Endometrial microvascular endothelial cells (primary cell): ENCODE measurements around the gene DHX40. TPM values are rescaled to one million over a fixed set of nuclear protein-coding genes. Genes with fewer than 3 reads are reported as not detected.
"Not testable (repeated sequence)": the region's sequence is repeated elsewhere in the genome, so short reads cannot be mapped to it uniquely, and the experiment has no call there.

Source experiments
- in situ Hi-C: cut with HindIII; loops from 2 replicates; pipeline ENCODE4 v1.10.0; 2017; ENCODE audit warnings: low sequenced_read_pairs, low pct_unique_long_range_greater_than_20kb; ENCODE audit errors: inconsistent ontology term
- total RNA-seq: library from RNA; depleted of rRNA; stranded (reverse); fragments of >200 nt; gene quantifications from one replicate; pipeline ENCODE4 v1.2.3, GENCODE V29; 2015; ENCODE audit errors: inconsistent ontology term

Gene DHX40
- total RNA-seq, 1 donor from 2014 or later, result 42.8 TPM

GRCh38 chr17:59550703-59551102 is 14.7 kb upstream of the DHX40 start:
- in situ Hi-C loops, result no loop called here

DNA sequence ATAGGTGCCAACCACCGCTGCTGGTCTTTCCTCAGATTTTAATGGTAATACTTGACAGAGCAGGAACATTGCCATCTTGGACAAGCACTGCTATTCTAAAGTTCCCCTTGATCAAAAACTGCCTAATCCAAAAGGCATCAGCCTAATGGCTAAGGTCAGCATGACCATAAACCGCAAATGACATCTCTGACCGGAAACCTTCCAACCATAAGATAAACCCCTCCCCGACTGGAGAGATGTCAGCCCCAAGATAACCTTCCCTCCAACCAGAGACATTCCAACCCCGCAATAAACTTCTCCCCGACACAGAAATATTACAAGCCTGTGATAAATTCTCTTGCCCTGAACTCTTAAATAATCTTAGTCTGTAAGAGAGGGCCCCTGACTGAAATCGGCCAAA is 7.4 kb upstream of the DHX40 start:
- in situ Hi-C loops, result no loop called here

- in situ Hi-C loops, result no loop called here
Measured at GRCh38 chr17:59558953-59559352, 6.5 kb upstream of the DHX40 start.

- in situ Hi-C loops, result no loop called here
Measured at GRCh38 chr17:59561042-59561441, 4.4 kb upstream of the DHX40 start.

GRCh38 chr17:59565959-59566324 is 532 bp downstream of the DHX40 start:
- in situ Hi-C loops, result no loop called here

DNA sequence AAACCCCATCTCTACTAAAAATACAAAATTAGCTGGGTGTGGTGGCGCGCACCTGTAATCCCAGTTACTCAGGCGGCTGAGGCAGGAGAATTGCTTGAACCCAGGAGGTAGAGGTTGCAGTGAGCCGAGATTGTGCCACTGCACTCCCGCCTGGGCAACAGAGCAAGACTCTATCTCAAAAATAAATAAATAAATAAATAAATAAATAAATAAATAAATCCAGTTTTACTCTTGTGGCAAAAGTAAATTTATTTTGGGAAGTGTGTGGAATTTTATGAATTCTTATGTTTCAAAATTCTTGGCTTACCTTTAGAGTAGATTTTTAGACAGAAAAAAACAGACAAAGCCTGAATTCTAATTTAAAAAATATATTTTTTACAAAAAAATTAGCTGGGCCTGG is 3.7 kb downstream of the DHX40 start:
- in situ Hi-C loops, result not testable (repeated sequence)

DNA sequence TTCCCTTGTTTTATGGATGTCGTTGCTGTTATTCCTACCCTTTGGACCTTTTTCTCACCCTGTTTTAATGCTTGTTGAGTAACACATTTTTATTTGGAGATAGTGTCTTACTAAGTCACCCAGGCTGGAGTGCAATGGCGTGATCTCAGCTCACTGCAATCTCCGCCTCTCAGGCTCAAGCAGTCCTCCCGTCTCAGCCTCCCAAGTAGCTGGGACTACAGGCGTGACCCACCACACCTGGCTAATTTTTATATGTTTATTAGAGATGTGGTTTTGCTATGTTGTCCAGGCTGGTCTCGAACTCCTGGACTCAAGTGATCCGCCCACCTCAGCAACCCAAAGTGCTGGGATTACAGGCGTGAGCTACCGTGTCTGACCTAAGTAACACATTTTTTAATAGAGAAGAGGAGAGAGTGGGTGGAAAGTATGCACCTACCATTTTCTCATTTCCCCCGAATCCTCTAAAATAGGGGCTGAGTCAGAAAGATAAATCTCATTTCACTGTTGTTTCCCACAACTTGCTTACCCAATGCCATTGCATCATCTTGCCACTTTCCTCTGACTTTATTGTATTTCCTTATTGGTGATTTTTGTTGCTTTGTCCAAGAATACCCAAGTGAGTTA is 7.0 kb downstream of the DHX40 start:
- in situ Hi-C loops, result no loop called here

GRCh38 chr17:59584168-59584567 is 18.8 kb downstream of the DHX40 start:
- in situ Hi-C loops, result not testable (repeated sequence)

- in situ Hi-C loops, result no loop called here
Measured at GRCh38 chr17:59600169-59600568, 34.8 kb downstream of the DHX40 start.

DNA sequence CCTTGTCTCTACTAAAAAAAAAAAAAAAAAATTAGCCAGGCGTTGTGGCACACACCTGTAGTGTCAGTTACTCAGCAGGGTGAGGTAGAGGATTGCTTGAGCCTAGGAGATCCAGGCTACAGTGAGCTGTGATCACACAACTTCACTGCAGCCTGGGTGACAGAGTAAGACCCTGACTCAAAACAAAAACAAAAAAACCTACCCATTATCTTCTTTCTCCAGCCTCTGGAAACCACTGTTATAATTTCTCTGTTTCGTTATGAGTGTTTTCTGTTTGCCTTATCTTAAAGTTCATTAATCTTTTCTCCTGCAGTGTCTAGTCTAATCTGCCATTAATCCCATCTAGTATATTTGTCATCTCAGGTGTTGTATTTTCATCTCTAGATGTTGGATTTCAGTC is 35.7 kb downstream of the DHX40 start:
- in situ Hi-C loops, result no loop called here

- in situ Hi-C loops, result no loop called here
Measured at GRCh38 chr17:59607061-59607460, 41.7 kb downstream of the DHX40 start.

- in situ Hi-C loops, result no loop called here
Measured at GRCh38 chr17:59607817-59608403, 42.5 kb downstream of the DHX40 start.

DNA sequence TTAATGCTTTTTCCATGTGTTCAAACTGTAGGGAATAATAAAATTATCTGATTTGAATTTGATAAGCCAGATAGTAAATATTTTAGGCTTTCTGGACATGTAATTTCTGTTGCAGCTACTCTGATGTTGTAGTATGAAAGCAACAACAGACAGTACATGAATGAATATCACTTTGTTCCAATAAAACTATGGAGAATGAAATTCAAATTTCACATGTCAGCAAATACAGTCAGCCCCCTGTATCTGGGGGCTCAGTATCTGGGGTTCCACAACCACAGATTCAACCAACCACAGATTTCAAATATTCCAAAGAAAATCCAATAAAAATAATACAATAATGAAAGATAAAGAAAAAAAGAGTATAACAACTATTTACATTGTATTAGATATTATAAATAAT is 46.1 kb downstream of the DHX40 start:
- in situ Hi-C loops, result no loop called here

GRCh38 chr17:59616253-59616920 is 51.0 kb downstream of the DHX40 start:
- in situ Hi-C loops, result no loop called here

DNA sequence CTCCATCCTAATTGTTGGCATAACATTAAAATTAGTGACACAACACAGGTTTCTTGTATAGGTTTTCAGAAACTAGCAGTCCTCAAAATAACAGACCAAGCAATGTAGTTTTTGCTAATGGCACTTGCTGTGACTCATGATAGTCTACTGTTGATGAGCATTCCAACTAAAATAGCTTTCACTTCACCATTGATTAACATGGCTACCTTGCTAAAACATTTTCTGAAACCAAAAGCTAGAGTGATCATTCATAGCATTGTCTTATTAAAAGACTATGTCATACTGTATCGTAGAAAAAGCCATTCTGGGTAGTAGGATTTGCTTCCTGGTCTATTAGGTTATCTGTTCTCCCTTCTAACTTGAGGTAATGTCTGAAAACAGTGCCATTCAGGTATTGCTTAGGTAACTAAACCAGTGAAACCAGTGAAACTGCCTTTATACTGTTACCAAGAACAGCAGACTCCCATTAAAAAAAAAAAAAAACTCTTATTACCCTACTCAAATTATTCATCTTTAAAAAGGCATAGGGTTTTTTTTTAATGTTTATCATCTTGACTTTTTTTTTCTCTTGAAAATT is 51.8 kb downstream of the DHX40 start:
- in situ Hi-C loops, result no loop called here

DNA sequence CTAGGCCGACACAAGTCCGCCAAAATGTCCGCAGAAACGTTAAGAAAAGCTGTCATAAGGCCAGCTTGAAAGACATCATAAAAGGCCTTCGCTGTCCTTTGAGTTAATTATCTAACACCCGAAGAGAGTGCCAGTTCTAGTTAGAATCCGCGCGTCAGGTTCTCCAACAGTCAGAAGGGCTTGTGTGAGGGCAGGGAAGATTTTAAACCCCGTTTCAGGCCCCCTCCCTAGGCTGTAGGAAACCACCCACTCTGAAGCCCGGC is 53.6 kb downstream of the DHX40 start:
- in situ Hi-C loops, result no loop called here

DNA sequence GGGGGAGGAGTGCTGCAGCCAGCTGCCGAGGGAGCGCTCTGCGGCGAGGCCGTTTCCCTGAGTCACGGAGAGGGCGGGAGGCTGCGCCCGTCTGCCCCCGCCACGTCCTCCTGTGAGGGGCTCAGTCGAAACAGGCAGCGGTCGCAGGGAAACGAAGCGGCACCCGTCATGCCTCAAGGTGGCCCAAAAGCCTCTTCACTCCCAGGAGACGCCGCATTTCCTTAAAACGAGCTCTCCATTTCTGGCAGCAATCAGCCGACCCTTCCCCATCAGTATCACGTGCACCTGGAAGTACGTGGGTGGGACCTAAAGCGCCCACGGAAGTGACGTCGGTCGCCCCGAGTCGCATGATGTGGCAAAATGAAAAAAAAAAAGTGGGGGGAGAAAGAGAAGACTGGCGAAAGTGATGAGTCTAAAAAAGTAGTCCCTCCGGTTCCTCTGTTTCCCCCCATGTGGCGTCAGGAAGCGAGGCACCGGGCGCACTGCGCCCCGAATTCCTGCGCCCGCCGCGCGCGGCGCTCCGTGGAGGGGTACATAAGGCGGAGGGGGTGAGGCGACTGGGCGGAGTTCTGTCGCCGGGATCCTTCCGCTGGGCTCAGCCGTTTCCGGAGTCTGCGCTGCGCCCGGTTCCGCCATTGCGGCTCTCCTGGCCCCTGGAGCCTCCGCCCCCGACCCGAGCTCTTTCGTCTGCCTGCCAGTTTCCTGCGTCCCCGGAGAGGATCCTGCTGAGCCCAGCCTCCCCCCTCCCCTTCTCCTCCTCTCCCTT is 54.1 kb downstream of the DHX40 start, which contains the start of gene CLTC:
Gene CLTC (plus strand): TSS at position 598 of the 766 bp plus-strand sequence. CDS start 237 bp downstream, outside the sequence.
- in situ Hi-C loops, result no loop called here

- in situ Hi-C loops, result no loop called here
Measured at GRCh38 chr17:59620064-59620359, 54.6 kb downstream of the DHX40 start.

DNA sequence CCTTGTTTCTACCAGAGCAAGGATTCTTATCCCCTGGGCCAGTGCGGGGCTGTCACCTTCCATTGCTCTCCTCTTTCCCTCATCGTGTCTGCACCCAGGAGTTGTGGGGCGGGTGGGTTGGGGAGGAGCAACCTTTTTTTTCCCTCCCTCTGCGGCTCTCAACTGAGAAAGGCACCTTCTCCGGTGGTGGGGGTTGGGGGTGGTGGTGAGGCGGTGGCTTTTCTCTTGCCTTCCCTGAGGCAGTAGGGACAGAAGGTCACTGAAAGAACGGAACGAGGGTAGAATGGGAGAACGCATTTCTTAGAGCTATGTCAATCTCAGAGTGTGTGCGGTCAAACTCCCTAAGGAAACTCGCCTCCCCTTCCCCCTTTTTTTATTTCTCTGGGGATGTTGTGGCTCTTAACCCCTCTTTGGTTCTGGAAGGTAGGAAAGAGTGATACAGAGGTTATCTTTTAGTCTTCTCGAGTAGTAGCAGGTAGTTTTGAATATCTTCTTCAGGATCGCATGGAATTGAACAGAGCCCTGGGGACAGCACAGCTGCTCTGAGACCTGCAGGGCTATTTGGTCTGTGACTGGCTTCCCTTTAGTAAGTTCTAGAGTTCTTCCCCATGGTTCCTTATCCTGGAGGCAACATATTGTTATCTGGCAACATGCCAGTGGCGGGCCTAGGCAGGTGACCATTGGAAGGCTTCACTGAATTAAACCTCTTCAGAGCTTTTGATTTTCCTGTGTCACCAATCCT is 55.3 kb downstream of the DHX40 start:
- in situ Hi-C loops, result no loop called here
